KOPT-K1 (cell line): ENCODE measurements around the gene SKA2.
"Not testable (repeated sequence)": the region's sequence is repeated elsewhere in the genome, so short reads cannot be mapped to it uniquely, and the experiment has no call there.

Source experiments
- H3K27ac ChIP-seq: fragments of 200-600 bp; sonication (generic); 2 replicates; pipeline ENCODE4 v1.5.1; 2016; ENCODE audit warnings: antibody characterized with exemption, mild to moderate bottlenecking, low read depth, low read length; ENCODE audit not compliant: poor library complexity, severe bottlenecking
- H3K36me3 ChIP-seq: fragments of 200-600 bp; sonication (generic); 2 replicates; pipeline ENCODE4 v1.5.1; 2017; ENCODE audit warnings: antibody characterized with exemption, mild to moderate bottlenecking, low read length, moderate library complexity; ENCODE audit not compliant: insufficient read depth
- H3K9me3 ChIP-seq: fragments of 200-600 bp; sonication (generic); 2 replicates; pipeline ENCODE4 v1.5.1; 2017; ENCODE audit warnings: antibody characterized with exemption, low read length, mild to moderate bottlenecking; ENCODE audit not compliant: insufficient read depth, poor library complexity, severe bottlenecking

SKA2 gene, protein sequence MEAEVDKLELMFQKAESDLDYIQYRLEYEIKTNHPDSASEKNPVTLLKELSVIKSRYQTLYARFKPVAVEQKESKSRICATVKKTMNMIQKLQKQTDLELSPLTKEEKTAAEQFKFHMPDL

DNA sequence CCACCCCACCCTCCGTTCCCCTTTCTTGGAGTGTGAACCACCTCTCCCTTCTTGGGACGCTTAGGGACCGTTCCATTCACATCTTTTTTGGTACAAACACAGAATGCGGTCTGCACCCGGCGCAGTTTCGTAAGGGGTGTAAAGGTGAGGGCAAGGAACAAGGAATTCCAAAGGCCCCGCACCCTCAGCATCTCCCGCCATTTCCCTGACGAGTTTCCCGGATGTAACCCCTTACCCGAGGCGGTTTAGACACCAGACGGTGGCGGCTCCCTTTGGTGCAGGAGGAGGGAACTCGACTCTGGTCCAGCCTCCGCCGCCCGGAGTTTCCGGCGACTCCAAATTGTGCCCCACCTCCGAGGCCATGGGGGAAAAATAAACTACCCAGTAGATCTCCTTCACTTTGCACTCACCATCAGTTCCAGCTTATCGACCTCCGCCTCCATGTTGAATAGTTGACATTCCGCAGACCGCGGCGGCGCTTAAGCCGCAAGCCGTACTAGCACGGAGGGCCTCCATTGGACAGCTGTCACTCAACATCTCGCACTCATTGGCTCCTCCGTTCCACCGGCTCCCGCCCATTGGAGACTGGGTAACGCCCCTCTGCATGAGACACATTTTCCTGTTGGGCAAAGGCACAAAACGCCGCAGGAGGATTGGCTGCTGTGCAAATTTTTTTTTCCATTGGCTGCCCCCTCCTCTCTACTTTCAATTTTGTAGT, at the start of gene SKA2:
SKA2 (minus strand) TSS at position 466 of the 718 bp plus-strand sequence; CDS start at position 443, 23 bp downstream.
- peak within 1 kb of the TSS; percentile 98 for H3K27ac ChIP-seq
- H3K36me3 ChIP-seq = peaks cover 16% of the 10 kb centered on the region; the same call in 1 of the 2 replicates
- no peaks in the 10 kb centered on the region for H3K9me3 ChIP-seq

DNA sequence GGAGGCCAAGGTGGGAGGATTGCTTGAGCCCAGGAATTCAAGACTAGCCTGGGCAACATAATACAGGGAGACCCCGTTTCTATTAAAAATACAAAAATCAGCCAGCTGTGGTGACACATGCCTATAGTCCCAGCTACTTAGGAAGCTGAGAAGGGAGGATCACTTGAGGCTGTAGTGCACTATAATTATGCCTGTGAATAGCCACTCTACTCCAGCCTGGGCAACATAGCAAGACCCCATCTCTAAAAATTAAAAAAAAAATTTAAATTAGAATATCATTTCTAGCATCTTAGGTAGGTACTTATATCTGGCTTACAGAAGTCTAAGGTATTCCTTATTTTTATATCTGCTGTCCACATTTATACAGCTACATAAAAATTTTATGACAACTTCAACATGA, 47.3 kb upstream of the SKA2 start:
- H3K27ac ChIP-seq = no peak overlapping the region
- no peaks in the 10 kb centered on the region for H3K9me3 ChIP-seq
- H3K36me3 ChIP-seq = peaks cover 75% of the 10 kb centered on the region

DNA sequence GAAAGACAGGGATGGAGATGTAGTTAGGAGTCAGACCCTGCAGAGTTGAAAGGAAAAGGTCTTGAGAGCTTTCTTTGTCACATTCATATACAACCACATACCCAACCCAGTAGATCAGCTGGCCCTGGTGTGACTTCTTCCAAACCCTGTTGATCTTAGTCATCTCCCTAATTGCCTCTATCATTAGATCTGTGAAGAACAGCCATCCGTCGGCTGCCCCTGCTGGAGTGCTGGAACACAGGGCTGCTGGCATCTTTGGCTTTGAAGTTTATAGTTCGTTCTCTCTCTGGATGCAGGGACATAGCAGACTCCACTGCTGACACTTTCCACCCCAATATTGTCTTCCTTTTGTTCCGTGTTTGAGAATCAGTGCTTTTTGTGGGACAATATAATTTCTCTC, 44.4 kb upstream of the SKA2 start:
- Histone ChIP-seq H3K36me3 (peaks cover 99% of the 10 kb centered on the region), H3K9me3 (no peaks in the 10 kb centered on the region), H3K27ac (no peak overlapping the region)

DNA sequence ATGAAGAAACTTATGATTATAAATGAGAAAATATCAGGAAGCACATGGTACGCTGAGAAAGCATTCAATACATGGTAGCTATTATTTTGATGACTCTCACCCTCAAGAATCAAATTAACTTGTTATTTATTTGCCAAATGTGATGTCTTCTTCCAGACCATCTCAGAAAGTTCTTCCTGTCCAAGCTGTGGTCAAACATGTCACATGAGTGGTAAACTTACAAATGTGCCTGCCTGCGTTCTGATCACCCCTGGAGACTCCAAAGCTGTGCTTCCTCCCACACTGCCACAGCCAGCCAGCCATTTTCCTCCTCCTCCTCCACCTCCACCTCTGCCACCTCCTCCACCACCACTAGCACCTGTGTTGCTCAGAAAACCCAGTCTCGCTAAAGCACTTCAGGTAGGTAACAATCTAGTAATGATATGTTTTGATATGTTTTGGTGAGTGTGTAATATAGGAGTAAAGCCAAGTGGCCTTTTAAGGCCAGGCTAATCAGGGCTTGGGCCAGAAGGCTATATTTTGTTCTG, 38.4 kb upstream of the SKA2 start:
- no peak overlapping the region for H3K27ac ChIP-seq
- peaks cover 100% of the 10 kb centered on the region for H3K36me3 ChIP-seq
- no peaks in the 10 kb centered on the region for H3K9me3 ChIP-seq

DNA sequence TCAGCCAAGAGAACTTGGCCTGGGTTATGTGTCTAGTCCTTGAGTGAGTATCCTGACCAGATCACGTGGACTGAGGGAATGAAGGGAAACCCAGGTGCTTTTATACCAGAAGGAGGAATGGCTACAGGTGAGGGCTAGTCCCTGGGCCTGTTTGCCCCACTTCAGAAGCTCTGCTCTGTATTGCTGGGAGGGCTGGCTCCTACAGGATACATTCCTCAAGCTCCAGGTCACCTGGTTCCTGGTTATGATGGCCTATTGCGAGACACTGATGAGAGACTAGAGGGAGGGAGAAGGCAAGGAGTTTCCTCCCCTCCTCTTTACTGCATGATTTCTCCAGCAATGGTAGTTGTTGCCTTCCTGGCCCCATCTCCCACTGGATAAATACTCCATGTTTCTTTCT, 35.8 kb upstream of the SKA2 start:
- Histone ChIP-seq H3K36me3 (peaks cover 100% of the 10 kb centered on the region), H3K27ac (no peak overlapping the region), H3K9me3 (no peaks in the 10 kb centered on the region)

DNA sequence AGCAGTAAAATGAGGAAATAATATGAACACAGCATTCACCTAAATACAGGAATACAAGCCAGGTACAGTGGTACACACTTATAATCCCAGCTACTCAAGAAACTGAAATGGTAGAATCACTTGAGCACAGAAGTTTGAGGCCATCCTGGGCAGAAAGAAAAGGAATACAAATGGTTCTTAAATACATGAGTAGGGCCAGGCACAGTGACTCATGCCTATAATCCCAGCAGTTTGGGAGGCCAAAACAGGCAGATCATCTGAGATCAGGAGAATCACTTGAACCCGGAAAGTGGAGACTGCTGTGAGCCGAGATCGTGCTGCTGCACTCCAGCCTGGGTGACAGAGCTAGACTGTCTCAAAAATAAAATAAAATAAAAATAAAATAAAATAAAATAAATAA, 31.9 kb upstream of the SKA2 start:
- no peak overlapping the region for H3K27ac ChIP-seq
- H3K36me3 ChIP-seq = peaks cover 100% of the 10 kb centered on the region
- H3K9me3 ChIP-seq = no peaks in the 10 kb centered on the region

DNA sequence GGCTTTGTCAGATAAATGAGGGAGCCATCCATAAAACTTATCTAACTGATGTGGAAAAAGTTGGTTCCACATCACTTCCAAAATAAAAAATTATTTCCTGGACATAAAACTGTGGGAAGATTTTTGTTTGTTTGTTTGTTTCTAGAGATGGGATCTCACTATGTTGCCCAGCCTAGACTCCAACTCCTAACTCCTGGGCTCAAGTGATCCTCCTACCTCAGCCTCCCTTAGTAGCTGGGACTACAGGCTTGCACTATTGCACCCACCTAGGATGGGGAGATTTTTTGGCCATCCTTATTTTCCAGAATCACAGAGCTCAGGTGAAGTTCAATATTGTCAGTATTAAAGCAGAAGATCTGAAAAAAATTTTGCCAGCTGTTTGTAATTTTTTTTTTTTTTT, 31.0 kb upstream of the SKA2 start:
- peaks cover 100% of the 10 kb centered on the region for H3K36me3 ChIP-seq

DNA sequence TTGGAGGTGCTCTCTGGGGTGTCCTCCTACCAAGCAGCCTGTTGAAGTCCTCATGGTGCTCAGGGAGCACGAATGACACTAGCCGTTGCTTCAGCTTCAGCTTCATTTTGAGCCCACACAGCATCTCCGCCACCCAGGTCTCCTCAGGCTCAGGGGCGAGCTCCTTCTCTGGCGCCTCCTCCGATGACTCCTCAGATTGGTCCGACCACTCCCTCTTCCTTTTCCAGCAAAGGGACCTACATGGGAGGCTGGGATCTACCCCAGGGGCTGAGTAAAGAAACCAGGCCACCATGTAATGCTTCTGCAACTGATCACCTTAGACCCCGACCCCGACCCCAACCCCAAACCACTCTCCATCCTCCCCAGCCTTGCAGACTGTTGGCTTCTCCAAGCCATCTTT, 26.5 kb upstream of the SKA2 start:
- H3K27ac ChIP-seq = no peak overlapping the region
- peaks cover 100% of the 10 kb centered on the region for H3K36me3 ChIP-seq
- H3K9me3 ChIP-seq = no peaks in the 10 kb centered on the region

More for the DNA sequence above, 31.0 kb upstream of the SKA2 start:
- no peak overlapping the region for H3K27ac ChIP-seq
- H3K9me3 ChIP-seq = no peaks in the 10 kb centered on the region

DNA sequence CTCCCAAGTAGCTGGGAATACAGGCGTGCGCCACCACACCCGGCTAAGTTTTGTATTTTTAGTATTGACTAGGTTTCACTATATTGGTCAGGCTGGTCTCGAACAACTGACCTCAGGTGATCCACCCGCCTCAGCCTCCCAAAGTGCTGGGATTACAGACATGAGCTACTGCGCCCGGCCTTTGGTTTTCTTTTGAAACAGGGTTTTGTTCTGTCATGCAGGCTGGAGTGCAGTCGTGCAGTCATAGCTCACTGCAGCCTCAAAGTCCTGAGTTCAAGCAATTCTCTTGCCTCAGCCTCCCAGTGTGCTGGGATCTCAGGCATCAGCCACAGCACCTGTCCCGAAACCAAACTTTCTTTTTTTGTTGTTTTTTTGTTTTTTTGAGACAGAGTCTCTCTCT, 25.6 kb upstream of the SKA2 start:
- peaks cover 100% of the 10 kb centered on the region for H3K36me3 ChIP-seq
- no peaks in the 10 kb centered on the region for H3K9me3 ChIP-seq

DNA sequence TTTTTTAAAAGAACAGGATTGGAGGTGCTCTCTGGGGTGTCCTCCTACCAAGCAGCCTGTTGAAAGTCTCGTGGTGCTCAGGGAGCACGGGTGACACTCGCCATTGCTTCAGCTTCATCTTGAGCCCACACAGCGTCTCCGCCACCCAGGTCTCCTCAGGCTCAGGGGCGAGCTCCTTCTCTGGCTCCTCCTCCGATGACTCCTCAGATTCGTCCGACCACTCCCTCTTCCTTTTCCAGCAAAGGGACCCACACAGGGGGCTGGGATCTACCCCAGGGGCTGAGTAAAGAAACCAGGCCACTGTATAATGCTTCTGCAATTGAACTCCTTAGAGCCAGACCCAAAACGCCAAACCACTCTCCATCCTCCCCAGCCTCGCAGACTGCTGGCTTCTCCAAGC, 24.6 kb upstream of the SKA2 start:
- not testable (repeated sequence) for H3K9me3 ChIP-seq, H3K27ac ChIP-seq
- peaks cover 100% of the 10 kb centered on the region for H3K36me3 ChIP-seq

More for the DNA sequence above, 25.6 kb upstream of the SKA2 start:
- no peak overlapping the region for H3K27ac ChIP-seq

DNA sequence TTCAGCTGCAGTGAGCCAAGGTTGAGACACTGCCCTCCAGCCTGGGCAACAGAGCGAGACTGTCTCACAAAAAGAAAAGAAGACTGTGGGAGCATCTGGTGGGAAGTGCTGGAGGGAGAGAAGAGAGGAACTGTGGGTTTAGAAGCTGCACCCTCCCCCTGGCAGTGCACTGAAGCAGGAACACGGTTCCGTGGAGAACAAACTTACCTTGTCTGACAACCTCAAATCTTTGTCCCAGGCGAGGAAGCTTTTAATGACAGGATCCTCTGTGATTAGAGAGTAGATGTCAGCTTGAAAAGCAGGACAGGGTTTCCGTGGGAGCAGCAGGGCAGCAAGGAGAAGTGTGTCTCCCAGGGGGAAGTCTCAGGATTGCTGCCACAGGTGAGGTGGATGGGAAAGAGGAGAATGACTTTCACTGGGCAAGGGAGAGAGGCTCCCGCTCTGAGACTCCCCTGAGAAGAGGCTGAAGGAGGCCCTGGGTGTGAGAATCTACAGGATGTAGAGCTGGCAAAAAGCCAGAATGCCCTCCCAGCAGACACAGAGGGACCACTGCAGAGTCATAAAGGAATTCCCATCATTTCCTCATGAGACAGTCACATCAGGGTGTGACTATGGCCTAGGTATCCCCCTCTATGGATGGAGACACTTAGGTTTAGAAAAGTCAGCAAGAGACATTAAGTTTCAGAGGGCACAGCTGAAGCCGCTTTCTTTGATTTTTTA, 23.4 kb upstream of the SKA2 start:
- H3K9me3 ChIP-seq = no peaks in the 10 kb centered on the region
- no peak overlapping the region for H3K27ac ChIP-seq
- peaks cover 100% of the 10 kb centered on the region for H3K36me3 ChIP-seq

DNA sequence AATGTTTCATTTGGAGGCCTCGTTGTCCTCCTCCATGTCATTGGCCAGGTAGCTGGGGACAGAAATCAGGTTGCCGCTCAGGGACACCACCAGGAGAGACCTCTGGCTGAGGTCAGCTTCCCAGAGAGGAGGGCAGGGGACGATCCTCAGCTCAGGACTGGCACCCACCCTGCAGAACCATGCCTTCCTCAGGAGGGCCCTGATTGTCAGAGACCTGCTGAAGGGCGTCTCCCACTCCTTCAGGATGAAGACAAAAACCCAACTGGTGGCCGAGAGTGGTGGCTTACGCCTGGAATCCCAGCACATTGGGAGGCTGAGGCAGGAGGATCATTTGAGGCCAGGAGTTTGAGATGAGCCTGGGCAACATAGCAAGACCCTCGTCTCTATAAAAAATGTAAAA, 20.1 kb upstream of the SKA2 start:
- Histone ChIP-seq H3K9me3 (no peaks in the 10 kb centered on the region), H3K36me3 (peaks cover 100% of the 10 kb centered on the region), H3K27ac (no peak overlapping the region)

DNA sequence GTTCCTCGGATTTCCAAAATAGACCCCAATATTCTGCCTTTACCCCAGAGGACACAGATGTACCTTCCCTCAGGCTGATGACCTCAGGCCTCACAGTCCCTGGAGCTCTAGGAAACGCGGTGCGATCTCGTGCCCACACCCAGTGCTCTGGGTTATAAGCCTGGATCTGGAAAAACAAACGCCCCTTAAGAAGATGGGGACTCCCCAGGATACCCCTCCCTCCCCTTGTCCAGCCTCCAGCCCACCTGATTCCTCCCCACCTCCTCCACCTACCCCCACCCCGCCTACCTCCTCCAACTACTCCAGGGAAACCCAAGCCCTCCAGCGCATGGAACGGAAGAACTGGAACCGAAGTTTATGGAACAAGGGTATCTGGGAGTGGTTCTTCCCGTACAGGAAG, 19.7 kb upstream of the SKA2 start:
- Histone ChIP-seq H3K27ac (no peak overlapping the region), H3K9me3 (no peaks in the 10 kb centered on the region), H3K36me3 (peaks cover 100% of the 10 kb centered on the region)

DNA sequence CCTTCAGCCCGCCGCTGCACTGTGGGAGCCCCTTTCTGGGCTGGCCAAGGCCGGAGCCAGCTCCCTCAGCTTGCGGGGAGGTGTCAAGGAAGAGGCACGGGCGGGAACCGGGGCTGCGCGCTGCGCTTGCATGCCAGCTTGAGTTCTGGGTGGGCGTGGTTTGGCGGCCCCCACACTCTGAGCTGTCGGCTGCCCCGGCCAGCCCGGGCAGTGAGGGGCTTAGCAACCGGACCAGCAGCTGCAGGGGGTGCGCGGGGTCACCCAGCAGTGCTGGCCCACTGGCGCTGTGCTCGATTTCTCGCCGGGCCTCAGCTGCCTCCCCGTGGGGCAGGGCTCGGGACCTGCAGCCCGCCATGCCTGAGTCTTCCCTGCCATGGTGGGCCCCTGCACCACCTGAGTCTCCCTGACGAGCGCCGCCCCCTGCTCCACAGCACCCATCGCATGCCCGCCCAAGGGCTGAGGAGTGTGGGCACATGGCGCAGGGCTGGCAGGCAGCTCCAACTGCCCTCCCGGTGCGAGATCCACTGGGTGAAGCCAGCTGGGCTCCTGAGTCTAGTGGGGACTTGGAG, 17.5 kb upstream of the SKA2 start:
- Histone ChIP-seq H3K36me3 (peaks cover 98% of the 10 kb centered on the region), H3K27ac (no peak overlapping the region), H3K9me3 (no peaks in the 10 kb centered on the region)

DNA sequence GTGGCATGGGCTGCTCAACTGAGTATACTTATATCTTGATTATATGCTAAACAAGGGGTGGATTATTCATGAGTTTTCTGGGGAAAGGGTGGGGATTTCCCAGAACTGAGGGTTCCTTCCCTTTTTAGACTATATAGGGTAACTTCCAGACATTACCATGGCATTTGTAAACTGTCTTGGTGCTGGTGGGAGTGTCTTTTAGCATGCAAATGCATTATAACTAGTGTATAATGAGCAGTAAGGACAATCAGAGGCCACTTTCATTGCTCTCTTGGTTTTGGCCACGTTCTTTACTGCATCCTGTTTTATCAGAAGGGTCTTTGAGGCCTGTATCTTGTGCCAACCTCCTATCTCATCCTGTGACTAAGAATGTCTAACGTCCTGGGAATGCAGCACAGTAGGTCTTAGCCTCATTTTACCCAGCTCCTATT, 12.6 kb upstream of the SKA2 start:
- Histone ChIP-seq H3K9me3 (no peaks in the 10 kb centered on the region), H3K27ac (no peak overlapping the region), H3K36me3 (peaks cover 77% of the 10 kb centered on the region)
